ENCODE results near the gene PTCD1.

DNA sequence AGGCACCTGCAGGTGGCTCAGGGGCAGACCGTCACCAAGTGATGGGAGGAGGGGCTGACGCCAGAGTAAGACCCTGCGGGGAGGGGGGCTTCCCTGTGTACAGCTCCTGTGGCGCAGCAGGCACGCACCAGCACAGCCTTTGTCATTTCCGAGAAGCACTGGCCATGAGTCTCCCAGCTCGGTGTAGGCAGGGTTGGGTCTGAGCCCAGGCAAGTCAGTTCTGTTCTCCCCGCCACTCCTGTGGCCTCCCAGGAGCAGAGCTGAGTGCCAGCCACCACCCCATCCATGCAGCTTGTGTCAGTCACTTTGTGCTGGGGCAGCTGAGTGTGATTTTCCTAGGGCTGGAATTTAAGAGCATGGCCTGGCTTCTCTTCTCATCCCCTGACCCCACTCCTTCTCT lies 13.3 kb upstream of the PTCD1 start:
- TF ChIP-seq, protein P1, sequence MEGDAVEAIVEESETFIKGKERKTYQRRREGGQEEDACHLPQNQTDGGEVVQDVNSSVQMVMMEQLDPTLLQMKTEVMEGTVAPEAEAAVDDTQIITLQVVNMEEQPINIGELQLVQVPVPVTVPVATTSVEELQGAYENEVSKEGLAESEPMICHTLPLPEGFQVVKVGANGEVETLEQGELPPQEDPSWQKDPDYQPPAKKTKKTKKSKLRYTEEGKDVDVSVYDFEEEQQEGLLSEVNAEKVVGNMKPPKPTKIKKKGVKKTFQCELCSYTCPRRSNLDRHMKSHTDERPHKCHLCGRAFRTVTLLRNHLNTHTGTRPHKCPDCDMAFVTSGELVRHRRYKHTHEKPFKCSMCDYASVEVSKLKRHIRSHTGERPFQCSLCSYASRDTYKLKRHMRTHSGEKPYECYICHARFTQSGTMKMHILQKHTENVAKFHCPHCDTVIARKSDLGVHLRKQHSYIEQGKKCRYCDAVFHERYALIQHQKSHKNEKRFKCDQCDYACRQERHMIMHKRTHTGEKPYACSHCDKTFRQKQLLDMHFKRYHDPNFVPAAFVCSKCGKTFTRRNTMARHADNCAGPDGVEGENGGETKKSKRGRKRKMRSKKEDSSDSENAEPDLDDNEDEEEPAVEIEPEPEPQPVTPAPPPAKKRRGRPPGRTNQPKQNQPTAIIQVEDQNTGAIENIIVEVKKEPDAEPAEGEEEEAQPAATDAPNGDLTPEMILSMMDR (IDR thresholded peaks at IDR 0.05) = no peak
- no peak for TF ChIP-seq POLR2A (IDR thresholded peaks at IDR 0.05)

All from lower leg skin (tissue), 3 donors.